GM12891 (cell line): ENCODE results near the gene TMX1.

Experiments used
- POLR2A ChIP-seq: IDR thresholded peaks from 2 replicates; pipeline ENCODE4 v1.6.1; 2011; ENCODE audit warnings: low read depth, low read length, control low read depth
- POLR2AphosphoS5 ChIP-seq: IDR thresholded peaks from 2 replicates; pipeline ENCODE4 v1.6.1; 2011; ENCODE audit warnings: low read depth, low read length, control low read depth
- SPI1 ChIP-seq: IDR thresholded peaks from 2 replicates; pipeline ENCODE4 v1.6.1; 2011; ENCODE audit warnings: low read depth, low read length, control low read depth

GRCh38 chr14:51242545-51243490 is 2.8 kb downstream of the TMX1 start:
- TF ChIP-seq POLR2A = no peak
- no peak for TF ChIP-seq SPI1
- no peak for TF ChIP-seq POLR2AphosphoS5
